NCI-H1436 treated with DMSO at 0.1 percent for 48 hours (cell line): ENCODE data around the gene GRM2.

ENCODE experiments used
- DNase-seq: peaks from one replicate; lab custom pipeline; 2025; lab: John Stamatoyannopoulos, UW

The GRM2 gene

GRCh38 chr3:51680663-51681230, 26.1 kb upstream of the GRM2 start:
- DNase-seq: no peak

DNA sequence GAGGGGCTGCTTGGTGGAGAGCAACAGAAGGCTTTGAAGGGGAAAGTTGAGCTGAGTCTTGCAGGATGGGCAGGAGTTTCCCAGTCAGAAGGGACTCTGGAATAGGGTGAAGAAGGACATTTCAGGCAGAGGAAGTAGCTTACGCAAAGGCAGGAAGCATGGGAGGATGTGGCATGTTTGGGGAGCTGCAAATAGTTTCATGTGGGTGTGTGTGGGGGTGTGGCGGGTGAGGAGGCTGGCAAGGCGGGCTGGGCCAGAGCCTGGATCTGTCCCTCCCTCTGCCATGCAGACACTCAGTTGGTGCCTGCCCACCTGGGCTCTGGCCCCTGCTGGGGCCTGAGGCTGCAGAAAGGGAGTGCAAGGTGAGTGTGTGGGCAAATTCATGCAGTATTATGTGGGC, 25.4 kb upstream of the GRM2 start:
- DNase-seq: no peak

GRCh38 chr3:51682079-51682478, 24.8 kb upstream of the GRM2 start:
- DNase-seq: no peak

DNA sequence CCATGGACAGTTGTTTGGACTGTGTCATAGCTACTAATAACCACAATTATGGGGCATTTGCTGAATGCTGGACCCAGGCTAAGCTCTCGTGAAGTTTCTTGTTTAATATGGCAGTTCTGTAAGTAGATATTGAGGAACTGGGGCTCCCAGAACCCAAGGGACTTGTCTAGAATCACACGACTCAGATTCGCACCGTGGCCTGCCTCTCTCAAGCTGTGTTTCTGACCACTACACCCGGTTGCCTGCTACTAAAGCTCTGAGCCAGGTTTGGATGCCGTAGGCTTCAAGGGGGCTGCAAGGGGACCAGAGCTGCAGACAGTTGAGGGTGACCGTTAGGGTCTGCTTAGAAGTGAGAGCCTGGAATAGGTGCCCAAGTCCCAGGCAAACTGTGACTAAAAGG, 24.3 kb upstream of the GRM2 start:
- no peak for DNase-seq

DNA sequence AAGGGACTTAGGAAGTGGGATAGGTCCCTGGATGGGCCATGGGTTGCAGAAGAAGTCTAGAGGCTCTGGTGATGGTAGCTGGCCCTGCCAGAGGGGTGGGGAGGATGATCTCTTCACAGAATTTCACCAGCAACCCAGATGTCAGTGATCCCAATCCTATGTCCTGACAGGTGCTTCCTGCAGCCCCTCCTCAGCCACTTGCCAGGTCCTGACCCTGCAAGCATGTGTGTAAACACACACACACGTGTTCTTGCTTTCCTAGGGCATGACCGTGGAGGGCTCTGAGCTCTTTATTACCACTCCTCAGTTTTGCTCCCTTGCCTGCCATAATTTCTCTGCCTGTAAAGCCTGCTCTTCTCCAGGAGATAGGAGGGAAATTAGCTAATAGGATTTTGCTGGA, 23.3 kb upstream of the GRM2 start:
- no peak for DNase-seq

- DNase-seq: no peak
Measured at GRCh38 chr3:51684971-51685751, 21.7 kb upstream of the GRM2 start.

DNA sequence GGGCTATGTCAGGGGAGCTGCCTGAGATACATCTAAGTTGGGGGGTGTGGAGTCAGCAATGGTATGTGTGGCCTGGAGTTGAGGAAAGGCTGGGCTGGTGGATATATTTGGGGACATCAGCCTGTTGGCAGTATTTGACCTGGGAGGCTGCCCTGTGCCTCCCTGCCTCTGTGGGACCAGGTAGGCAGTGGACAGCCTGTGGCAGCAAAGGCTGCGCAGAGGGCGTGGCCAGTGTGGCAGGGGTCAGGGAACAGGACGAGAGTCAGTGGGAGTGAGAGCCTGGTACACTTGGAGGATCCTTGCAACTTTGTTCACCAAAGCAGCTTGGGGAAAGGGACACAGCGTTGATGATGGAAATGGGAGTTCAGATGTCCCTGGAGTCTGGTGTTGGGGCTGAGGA, 20.8 kb upstream of the GRM2 start:
- no peak for DNase-seq

DNA sequence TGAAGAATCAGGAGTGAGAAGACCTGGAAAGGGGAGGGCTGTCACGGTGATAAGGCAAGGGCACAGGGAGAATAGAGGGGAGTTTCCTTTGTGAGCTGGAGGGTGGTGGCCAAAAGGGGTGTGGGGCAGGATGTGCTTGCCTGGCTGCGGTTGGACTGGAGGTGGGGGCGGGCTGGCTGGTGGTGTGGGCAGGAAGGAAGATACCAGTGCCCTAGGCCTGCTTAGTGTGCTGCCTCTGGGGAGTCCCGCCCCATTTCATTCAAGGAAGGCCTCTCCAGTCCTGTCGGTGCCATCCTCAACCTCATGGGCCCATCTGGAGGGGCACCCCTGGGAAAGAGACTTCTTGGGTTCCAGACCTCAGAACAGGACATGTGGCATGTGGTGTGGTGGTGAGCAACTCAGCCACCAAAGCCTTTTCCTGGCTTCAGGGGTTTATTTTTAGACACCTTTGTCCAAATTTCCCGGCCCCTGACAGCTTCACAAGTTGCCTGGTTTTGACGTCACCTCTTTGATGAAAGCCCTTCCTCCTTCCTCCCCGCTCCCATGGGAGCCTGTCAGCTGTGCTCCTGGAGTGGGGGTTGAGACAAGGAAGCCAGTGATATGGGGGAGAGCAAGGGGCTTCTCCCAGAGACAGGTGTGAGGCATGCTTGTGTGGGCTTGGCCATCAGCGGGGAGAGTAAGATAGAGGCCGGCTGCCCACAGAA, 20.2 kb upstream of the GRM2 start:
- DNase-seq: no peak

- no peak for DNase-seq
Measured at GRCh38 chr3:51687431-51688205, 19.2 kb upstream of the GRM2 start.

- no peak for DNase-seq
Measured at GRCh38 chr3:51688206-51688600, 18.7 kb upstream of the GRM2 start.

GRCh38 chr3:51691021-51691420, 15.8 kb upstream of the GRM2 start:
- DNase-seq: no peak

DNA sequence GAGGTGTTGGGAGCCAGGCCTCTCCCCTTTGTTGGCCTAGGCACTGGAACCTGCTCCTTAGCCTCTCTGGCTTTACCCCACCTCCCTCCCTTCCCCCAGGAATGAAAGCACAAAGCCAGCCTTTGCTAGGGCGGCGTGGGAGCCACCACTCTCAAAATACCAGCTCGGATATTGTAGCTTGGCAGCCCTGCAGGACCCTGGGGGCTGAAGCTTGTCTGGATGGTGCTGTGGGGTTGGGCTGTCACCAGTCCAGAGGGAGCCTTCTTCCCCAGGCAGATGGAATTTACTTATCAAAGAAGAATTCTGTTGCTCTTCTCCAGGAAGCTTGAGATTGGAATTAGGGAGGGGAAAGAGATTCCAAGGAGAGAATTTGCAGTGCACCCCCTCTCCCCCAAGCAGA, 14.9 kb upstream of the GRM2 start:
- DNase-seq: no peak

DNA sequence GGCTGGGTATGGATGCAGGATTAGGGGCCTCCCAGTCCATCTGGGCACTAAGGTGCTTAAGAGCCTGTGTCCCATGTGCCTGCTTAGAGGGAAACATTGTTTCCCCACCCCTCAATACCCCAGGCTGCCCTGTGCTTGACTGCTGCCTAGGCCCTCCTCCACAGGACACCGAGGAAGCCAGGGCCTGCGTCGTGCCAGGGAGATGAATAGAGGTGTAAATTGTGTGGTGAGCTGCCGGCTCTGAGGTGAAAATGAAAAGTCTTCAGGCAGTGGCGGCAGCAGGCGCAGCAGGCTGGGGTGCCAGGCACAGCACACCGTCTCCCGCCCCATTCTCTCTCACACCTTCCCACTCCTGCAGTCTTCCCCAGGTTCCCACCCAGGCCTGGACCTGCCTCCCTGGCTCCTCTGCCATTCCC, 13.9 kb upstream of the GRM2 start:
- no peak for DNase-seq

DNA sequence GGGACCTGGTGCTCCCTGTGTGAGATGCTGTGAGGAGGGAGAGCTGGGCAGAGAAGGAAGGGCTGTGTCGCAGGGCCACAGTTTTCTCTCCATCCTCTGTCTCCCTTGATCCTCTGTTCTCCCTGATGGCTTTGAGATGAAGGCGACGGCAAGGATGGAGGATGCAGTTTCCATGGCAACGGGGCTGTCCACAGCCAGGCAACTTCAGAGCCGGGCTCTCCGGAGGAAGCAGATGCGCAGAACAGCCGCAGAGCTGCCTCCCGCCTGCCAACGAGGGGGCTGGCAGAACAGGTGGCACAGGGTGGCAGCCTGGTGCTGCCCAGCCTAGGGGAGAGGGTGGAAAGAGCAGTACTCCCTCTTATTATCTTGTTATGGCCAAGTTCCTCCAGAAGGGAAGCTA, 9.9 kb upstream of the GRM2 start:
- no peak for DNase-seq

- no peak for DNase-seq
Measured at GRCh38 chr3:51698209-51698608, 8.7 kb upstream of the GRM2 start.

DNA sequence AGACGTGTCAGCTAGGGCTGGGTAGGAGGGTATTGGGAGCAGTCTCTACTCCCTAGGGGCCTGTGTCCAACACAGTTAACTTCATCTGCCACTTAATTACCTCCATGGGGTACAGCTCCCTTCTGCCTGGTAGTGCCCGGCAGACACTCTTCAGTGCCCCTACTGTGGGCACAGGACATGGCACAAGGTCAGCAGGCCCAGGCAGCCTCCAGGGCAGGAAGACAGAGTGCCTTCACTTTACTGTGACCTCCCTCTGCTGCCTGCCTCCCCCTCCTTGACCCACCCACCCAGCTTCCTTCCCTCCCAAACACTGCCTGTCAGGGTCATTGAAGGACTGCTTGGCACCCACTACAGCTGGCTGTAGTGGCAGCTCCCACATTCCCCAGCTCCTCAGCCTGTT, 6.5 kb upstream of the GRM2 start:
- DNase-seq: no peak

DNA sequence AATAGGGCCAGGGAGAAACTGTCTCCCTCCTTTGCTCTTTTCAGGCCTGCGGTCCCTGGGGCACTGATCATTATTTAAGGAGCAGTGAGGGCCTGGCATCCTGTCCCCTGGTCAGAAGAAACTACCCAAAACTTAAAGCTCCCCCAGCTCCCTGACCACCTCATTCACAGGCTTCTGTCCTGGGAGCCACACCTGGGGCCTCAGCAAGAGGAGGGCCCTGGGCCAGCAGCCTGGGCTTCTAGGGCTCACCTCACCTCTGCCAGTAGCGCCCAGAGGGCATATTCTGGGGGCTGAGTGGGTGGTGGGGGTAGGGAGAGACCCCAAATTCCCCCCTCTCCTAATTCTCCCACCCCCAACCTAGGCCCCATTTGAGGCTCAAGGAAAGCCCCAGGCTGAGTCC, 4.7 kb upstream of the GRM2 start:
- no peak for DNase-seq

- DNase-seq: no peak
Measured at GRCh38 chr3:51703068-51703760, 3.7 kb upstream of the GRM2 start.

DNA sequence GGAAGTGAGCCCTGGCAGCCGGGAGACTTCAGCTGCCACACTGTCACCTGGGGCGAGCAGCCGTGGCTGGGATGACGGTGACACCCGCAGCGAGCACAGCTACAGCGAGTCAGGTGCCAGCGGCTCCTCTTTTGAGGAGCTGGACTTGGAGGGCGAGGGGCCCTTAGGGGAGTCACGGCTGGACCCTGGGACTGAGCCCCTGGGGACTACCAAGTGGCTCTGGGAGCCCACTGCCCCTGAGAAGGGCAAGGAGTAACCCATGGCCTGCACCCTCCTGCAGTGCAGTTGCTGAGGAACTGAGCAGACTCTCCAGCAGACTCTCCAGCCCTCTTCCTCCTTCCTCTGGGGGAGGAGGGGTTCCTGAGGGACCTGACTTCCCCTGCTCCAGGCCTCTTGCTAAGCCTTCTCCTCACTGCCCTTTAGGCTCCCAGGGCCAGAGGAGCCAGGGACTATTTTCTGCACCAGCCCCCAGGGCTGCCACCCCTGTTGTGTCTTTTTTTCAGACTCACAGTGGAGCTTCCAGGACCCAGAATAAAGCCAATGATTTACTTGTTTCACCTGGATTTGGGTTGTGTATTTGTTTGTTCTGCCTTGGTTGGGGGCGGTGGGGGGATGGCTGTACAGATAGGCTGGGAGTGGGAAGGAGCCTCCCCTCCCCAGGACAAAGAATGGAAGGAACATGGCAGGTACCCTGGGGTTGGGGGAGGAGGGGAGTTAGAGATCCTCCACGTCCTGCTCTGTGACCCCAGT, 2.9 kb upstream of the GRM2 start:
- DNase-seq: no peak

DNA sequence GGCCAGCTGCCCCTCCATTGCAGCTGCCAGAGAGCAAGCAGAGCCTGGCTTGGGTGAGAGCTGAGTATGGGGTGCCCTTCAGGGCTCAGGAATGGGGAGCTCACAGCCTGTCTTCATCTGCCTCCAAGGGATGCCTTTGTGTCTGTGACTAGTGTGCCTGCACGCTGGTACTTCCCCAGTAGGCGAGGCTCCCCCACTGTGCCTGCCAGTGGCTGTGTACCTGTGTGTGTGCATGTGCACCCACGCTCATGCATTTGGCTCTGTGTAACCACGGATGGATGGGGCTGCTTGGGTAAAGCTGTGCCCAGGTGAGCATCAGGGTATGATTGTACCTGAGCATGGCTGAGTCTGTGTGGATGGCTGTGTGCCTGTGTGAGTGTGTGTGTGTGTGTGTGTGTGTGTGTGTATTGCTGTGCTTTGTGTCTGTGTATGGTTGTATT, 2.3 kb upstream of the GRM2 start:
- DNase-seq: no peak
